DMS153 treated with DMSO at 0.1 percent for 48 hours (cell line): ENCODE measurements around the gene TMEM132D.

Source experiments
- DNase-seq: peaks from one replicate; lab custom pipeline; 2025; ENCODE audit not compliant: unreplicated experiment; lab: John Stamatoyannopoulos, UW

TMEM132D gene

DNA sequence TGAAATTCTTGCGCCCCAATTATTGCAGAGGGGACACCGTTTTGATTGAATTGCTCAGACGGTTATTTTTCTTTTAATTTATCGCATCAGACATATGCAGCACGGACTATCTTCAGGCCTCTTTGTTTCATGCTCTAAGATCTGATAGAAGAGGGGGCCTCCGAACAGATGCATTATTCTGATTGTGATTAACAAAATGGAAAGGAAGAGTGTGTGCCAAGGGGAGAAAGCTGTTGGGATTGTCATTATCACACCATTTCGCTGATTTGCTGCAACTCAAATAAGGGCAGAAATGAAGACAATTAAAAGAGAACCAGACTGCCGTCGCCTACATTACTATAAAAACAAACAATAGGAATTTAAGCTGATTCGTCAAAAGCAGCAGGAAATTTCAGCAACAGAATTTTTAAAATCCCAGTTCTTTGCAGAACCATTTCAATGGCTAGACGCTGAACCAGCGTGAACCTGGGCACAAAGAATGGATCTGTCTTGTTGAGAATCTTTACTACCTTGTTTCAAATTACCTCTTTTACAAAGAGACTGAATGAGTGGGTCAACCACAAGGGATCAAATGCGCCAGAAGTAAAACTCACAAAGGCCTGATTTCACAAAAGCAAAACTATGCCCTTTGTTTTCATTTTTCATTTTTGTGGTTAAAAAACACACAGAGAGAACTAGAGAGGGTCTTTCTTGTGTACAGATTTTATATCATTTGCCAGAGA, 30.6 kb downstream of the TMEM132D start:
- DNase-seq, result no peak

DNA sequence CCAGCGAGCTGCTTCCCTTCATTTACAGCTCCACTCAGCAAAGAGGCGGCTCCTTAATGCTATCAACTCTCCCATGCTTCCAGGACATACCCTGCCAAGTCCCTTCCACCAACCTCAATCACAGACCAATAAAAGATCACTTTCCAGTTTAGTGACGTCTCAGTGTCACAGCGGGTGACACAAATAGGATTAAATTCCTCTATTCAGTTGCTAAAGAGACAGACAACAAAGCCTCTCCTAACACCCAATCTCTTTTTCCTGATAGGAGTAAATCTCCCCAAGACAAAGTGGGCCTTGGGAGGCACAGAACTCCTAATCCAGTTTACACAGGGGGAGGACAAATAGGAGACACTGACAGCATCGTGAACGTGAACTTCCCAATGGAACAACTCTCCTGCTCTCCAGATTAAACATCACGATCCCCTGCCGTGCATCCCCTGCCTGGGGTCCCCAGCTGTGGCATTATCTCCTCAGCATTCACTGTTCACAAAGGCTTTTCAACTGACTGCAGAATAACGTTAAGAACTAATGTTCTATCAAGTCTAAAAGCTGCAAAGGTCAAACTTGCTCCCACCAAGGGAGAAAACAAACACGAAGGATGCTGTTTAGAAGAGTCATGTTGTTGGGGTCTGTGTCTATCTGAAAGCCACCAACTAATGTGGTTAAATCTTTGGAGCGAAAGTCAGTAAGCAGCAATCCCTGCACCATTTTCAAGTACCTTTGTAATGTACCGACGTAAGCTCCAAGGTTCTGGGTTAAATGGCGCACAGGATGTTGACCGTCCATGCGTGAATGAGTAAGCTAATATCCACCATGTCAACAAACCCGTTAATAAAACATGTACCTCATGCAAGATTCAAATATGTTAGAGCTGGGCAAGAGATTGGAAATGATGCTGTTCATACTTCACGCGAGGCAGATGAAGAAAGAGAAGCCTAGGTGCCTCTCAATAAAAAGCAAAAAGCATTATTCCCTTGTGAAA, 31.5 kb downstream of the TMEM132D start:
- peak; percentile 24 for DNase-seq

DNA sequence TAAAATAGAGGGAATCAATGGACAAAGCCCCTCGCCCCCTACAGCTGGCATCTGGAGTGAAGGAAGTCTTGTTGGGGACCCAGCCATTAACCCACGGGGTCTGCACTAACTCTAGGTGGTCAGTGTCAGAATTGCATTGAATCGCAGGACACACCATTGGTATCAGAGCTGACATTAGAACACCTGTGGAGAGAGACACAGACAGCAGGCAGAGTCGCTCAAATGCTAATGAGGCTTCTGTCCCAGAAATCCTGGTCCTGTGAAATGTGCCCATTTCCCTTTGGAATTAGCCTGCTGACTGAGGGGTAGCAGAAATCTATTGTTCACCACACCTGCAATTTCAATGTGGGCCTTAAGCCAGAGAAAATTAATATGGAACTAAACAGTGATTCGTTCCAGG, 33.0 kb downstream of the TMEM132D start:
- no peak for DNase-seq

DNA sequence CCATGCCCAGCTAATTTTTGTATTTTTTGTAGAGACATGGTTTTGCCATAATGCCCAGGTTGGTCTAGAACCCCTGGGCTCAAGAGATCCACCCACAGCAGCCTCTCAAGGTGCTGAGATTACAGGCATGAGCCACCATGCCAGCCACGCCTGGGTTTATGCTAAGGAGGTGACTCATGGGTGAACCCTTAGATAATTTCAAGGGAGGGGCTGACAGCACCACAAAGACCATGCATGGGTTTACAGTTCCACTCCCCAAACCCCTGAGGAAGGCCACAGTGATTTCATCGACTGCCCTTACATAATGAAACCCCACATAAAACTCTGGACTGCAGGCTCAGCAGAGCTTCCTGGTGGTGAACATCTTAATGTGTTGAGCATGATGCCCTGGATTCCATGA, 33.7 kb downstream of the TMEM132D start:
- no peak for DNase-seq

DNA sequence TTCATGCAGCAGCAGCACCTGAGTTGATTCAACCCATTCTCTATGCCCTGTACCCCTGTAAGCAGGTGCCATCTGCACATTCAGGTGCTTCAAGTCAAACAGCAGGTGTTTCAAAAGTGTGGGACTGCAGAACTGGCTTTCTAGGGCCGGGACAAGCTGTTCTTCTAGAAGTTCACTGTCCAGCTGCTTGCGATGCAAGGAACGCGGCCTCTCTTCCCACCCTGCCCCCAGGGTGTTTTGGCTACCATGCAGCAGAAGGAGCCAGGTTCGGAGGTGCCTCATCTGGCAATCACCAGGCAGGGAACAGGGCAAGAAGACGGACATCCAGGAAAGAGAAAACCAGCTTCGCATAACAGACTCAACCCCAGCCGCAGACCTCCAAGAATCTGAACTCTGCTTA, 35.2 kb downstream of the TMEM132D start:
- DNase-seq, result no peak

DNA sequence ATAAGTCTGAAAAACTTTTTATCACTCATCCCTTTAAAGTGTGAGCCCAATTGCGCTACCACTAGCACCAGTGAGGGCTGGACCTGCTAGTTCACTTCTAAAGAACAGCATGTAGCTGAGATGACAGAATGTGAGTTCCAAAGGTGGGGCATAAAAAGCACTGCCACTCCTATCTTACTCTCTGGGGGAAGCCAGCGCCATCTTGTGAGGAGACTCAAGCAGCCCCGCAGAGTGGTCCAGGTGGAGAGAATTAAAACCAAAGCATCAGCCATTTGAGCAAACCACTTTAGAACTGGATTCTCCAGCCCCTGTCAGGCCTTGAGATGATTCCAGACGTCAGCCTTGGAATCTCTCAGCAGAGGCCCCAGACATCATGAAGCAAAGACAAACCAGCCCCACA, 39.9 kb downstream of the TMEM132D start:
- DNase-seq, result no peak

DNA sequence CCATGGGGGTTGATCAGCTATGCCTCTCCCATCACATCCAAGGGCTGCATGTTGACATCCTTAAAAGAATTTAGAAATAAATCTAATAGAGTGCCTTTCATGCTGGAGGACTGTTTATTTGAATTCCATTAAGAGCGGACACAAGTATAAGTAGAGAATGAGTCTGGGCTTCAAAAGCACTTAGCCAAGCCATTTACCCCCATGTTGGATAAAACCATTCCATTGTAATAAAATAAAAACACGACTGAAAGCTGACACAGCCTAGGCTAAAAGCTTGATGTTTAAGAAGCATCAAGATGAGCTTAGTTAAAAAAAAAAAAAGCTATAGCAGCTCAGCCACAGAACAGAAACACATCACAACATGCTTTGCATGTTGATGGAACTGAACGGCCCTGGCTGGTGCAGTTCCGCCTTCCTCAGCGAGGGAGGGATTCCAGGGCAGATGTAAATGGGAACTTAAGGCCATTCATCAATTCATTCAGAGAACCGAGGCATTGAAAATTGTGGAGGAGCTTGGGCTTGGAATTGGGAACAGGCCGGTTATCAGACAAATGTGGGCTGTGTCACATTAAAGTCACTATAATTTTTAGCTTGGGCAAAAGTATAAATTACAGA, 41.2 kb downstream of the TMEM132D start:
- no peak for DNase-seq

DNA sequence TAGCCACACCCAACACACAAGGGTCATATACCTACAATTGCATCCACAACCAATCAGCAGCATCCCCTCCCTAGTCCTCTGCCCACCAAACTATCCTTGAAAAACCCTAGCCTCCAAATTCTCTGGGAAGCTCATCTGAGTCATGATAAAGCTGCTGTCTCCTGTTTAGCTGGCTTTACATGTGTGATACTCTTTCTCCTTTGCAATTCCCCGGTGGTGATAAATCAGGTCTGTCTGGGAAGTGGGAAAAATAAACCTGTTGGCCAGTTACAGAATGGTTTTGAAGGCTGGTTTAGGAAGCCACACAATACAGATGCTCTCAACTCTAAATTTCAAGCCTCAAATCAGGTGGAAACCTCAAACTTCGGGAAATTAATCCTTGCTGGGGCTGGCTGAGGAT, 41.9 kb downstream of the TMEM132D start:
- DNase-seq, result no peak

DNA sequence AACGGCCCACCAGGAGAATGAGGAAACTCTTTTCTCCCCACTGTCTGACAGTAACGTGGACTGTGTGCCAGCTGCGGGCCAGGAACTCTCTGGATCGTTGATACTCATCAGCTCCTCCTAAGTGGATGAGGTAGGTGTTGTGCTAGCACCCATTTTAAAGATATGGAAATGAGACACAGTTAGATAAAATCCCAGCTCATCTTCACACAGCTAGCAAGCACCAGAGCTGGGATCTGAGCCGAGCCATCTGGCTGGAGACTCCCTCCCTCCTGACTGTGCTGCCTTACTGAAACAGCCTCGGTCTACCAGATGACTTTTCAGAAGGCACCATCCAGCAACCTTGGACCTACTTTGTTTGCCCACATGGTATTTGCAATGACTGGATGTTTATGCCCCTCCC, 49.2 kb downstream of the TMEM132D start:
- no peak for DNase-seq

DNA sequence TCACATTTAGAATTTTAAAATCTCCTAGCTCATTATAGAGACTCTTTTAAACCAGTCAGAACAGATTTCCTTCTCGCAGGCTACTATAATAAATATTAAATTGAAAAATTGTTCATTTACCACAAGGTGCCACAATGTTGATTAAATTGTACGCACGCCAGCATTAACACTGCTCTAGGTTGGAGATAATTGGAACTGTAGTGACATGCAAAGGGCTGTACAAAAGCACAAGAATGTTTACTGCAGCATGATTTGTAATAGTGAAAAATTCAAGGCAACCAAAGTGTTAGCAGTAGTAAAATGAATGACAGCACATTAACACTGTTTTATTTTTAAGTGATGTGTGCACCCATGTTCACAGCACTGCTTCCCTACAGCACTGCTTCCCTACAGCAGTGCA, 52.5 kb downstream of the TMEM132D start:
- no peak for DNase-seq

DNA sequence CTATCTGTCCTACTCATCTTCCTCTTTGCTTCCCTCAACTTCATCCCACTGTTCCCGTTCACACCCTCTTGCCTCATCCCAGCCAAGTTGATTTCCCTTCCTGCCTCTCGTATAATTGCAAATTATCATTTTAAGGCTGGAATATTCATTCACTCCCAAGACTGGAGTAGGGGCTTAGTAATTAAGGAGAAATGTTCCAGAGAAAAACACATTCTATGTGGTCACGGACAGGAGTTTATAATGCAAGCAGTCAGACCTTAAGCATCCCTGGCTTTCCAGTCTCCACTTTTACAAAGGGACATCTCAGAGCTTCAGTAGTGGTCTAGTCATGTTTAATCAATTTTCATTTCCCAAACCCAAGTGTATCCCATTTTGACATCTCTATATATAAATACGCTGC, 54.9 kb downstream of the TMEM132D start:
- DNase-seq, result no peak

DNA sequence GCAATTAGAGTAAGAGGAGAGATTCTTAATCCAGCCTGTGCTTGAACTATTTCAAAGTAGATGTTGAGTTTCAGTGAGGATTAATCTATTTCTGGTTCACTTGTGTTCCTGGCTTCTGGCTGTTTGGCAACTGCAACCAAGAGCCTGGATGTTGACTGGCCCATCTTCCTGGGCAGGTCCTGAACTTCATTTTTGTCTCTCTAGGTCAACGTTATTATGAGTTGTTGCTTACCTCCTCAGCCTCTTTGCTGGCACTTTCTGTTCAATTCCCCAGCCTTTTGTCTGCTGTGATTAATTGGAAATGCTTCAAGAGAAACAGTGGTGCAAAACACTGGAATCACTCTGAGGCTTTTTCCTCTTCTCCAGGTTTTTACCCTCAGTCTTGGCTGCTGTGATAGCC, 56.8 kb downstream of the TMEM132D start:
- no peak for DNase-seq

DNA sequence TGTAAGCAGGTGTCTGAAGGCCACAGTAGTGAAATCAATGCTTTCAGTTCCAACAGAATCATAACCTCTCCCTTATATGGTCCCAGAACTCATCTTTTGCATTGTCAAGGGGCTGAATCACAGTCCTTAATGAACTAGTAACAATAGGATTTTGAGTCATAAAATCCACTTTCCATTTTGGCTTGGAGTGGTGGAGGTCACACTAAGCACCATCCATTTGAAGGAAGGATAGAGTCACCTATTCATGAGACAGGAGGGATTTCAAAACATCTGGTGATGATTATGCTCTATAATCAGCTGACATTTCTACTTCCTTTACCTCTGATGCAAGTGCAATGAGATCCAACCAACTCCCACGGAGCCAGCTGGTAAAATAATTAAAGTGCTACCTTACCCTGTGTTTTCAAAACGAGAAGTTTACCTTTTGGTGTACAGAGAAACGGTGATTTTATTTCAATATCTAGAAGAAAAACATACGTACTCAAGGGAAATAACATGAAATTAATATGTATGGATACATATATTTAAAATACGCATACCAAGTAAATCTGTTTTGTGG, 59.1 kb downstream of the TMEM132D start:
- DNase-seq, result no peak

DNA sequence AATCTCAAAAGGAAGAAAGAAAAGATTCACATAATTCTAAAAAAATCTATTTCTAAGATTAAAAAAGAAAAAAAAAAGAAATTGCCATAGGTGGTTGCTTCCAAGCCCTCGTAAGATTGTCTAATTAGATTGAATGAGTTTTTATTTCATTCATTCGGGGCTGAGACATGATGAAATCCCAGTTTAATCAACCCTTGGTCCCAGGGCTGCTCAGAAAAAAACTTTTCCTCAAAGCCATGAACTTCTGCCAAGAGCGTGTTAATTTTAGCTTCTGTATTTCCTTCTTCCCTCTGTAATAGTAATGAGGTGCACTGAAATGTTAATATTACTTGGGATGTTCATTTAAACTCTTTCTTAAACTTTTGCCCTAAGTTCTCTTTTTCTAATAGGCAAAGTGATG, 62.6 kb downstream of the TMEM132D start:
- DNase-seq, result no peak

DNA sequence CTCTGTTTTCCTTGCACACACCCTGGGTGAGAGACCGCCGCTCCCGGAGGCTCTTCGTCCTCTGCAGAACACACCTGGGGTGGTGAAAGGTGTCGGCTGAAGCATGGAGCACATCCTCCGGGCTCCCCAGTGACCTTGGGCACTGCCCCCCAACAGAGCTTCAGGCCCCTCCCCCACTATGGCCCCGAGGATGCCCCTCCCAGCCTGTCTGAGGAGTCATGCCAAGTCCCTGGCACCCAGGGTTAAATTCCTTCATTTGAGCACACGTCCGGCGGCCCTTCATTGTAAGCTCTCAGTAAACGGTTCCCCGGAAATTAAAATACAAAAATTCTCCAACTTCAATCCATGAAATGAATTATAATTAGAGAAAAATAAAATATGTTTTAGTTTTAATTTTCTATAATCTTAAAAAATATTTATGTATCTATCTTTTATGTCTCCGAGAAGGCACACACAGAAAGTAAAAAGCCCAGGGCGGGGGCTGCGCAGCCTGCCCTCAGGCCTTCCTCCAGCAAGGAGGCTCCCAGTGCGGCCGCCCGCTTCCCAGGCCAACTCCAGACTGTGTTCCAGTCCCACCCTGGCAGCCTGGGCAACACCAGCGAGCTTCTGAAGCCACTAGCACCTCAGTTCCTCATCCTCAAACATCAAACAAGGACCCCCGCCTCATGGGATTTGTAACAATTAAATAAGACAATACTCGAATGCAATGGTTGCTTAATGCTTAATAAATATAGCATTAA, 63.5 kb downstream of the TMEM132D start:
- no peak for DNase-seq

DNA sequence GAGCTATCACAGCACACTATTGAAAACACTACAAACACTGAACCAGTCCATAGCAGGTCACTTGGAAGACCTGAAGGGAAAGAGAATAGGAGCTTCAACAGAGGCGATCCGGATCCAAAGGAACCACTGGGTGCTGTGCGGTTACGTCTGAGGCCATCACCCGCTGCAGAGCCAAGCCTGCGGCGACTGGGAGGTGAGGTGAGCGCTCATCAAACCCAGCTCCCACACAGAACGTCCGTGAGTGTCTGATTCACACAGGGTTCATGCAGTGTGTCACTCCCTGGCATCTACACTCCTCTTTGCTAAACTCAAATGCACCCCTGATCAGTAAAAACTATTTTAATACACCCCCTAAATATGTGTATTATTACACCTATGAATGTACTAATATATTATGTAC, 64.1 kb downstream of the TMEM132D start:
- DNase-seq, result no peak

DNA sequence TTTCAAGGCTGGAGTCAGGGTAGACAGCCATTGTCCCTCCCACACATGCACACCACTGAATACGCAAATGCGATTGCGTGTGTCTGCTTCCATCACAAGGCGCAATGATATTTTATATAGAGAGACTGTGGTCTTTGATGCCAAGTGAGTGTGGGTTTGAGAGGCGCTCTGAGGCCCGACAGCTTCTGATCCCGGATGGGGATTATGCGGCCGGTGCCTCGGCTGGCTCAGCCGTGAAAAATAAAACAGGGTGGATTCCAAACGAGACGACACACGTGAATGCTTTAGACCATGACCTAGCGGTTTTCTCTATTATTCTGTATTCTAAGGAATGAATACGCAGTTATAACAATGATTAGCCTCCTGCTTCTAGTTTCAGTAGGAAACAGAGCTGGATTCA, 72.5 kb downstream of the TMEM132D start:
- no peak for DNase-seq

DNA sequence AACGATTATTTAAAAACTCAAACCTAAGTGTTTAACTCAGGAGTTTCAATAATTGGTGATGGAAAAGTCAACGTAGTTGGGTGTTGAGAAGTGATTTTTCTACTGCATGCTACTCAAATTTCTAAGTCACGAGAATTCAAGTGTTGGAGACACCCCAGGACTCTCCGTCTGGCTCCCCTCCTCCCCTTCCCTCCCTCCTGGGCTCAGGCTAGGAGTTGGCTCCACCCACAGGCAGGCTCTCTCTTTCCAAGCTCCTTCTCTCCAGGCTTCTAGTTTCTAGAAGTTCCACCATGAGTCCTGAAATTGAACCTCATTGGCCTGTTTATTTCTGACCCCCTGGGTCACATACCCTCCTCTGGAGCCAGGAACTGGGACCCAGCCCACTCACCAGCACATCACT, 73.0 kb downstream of the TMEM132D start:
- DNase-seq, result no peak

DNA sequence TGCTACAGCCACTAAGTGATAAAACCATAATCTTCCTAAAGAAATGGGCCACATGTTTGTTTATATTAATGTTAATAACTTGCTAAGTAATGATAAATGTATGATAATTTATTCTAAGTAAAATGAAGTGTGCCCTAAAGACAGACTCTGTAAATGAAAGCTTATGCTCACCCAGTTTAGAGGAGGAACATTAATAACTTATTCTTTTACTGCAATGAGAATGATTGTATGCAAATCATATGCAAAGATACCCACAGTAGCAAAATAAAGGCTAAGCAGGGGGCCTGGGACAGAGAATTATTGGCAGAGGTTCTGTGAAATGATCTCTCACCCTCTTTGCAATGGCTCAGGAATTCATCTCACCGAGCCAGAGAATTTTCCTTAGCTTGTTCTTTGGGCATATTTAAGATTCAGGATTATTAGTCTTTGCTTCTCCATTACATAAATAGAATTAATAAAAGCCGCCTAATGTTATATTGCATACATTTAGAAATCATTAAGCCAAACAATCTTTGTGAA, 75.9 kb downstream of the TMEM132D start:
- no peak for DNase-seq

DNA sequence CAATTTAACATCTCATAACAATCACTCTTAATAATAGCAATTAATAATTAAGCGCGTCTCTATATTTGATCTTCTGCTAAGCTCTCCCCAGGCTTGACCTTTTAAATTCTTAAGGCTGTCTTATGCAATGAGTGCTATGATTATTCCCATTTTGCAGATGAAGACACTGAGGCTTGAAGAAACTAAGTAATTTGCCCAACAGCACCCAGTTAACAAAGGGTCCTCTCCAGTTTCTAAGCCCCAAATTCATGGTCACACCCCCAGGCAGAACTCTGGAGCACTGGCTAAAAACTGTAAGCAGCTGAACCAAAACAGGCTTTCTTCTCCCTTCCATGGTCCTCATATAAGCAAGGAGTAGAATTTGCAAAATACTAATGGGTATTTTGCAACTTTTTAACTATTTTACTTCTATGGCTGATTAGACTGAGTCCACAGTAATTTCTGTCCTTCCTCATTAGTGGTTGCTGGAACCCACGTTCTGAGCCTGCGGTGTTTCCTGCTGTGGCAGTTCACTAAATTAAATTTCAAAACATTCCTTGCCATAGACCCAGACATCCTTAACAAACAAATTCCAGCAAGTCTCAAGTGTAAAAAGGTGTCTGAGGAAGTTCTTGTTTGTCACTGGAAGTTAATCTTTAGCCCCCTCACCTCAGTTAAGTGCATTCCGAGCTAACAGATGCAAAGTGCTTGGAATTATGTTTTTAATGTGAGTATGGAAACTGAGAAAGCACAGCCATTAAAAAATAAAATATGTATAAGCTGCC, 76.5 kb downstream of the TMEM132D start:
- DNase-seq, result no peak
